ENCODE results near the gene IQGAP2.

Gene IQGAP2

DNA sequence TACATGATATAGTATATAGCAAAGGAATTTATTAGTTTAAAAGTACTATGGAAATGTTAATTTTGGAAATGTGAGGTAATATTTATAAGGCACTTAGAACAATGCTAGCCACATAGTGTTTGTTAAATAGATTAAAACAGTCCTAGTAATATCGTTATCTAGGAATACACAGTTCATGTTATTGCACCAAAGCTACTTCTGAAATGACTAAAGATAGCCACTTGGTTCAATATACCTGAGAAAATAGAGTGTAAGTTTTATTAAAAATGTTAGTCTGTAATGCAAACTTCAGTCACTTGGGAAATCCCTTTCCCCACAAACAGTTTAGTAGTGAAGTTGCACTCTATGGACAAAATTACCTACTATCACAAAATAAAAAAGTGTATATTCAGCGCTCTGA is 297.5 kb downstream of the IQGAP2 start:
- no peaks in the 10 kb centered on the region for H3K27me3 ChIP-seq (ENCODE audit: control insufficient read depth, low read length)

GRCh38 chr5:76701298-76701697 is 298.2 kb downstream of the IQGAP2 start:
- no peak overlapping the region for H3K4me2 ChIP-seq (ENCODE audit: low read length)

More for the DNA sequence above, 297.5 kb downstream of the IQGAP2 start:
- Histone ChIP-seq H3K4me3 (ENCODE audit: low read length) (no peak overlapping the region), H3F3A (ENCODE audit: control insufficient read depth, insufficient read depth) (peaks cover 3% of the 10 kb centered on the region; the same call in 1 of the 2 replicates), H4K20me1 (ENCODE audit: control insufficient read depth, insufficient read depth, low read depth, low read length) (no peaks in the 10 kb centered on the region), H3K9me2 (replicated peaks; ENCODE audit: control insufficient read depth, low read length) (no peaks in the 10 kb centered on the region), H3K36me3 (ENCODE audit: control insufficient read depth, low read length) (peaks cover 34% of the 10 kb centered on the region), H3K9me3 (ENCODE audit: control insufficient read depth, insufficient read depth, low read length) (no peaks in the 10 kb centered on the region), H3K4me1 (ENCODE audit: control insufficient read depth, low read length) (peaks cover 9% of the 10 kb centered on the region), H3K4me2 (ENCODE audit: low read length) (no peak overlapping the region), H3K79me2 (ENCODE audit: control insufficient read depth, low read length) (no peaks in the 10 kb centered on the region), H3K27ac (ENCODE audit: low read depth, low read length) (no peak overlapping the region)
- TF ChIP-seq EZH2phosphoT487 (IDR thresholded peaks at IDR 0.05; ENCODE audit: borderline replicate concordance, low read length) = no peak
- no peak for TF ChIP-seq CTCF (IDR thresholded peaks at IDR 0.05; ENCODE audit: low read depth, low read length, poor library complexity, severe bottlenecking)

DNA sequence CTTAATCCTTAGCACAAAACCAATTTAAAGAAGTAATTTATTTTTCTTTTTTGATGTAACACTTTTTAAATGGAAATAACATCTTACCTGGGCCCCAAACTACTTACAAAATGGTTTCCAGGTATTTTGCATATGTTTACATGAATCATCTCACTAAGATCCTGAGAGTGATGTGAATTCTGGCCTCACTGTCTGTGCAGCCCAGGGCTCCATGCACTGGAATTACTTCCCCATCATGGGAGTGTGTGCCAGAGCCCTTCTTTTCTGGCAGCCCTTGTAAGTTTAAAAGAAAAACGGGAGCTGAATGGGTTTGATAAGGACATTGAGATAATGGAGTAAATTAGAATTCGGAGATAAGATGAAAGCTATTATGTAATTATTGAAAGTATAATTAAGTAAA is 300.6 kb downstream of the IQGAP2 start:
- Histone ChIP-seq H3K4me1 (ENCODE audit: control insufficient read depth, low read length) (no peaks in the 10 kb centered on the region), H3K79me2 (ENCODE audit: control insufficient read depth, low read length) (no peaks in the 10 kb centered on the region), H3K27me3 (ENCODE audit: control insufficient read depth, low read length) (no peaks in the 10 kb centered on the region), H3K4me3 (ENCODE audit: low read length) (no peak overlapping the region), H4K20me1 (ENCODE audit: control insufficient read depth, insufficient read depth, low read depth, low read length) (no peaks in the 10 kb centered on the region), H3F3A (ENCODE audit: control insufficient read depth, insufficient read depth) (no peaks in the 10 kb centered on the region), H3K36me3 (ENCODE audit: control insufficient read depth, low read length) (peaks cover 19% of the 10 kb centered on the region), H3K9me3 (ENCODE audit: control insufficient read depth, insufficient read depth, low read length) (no peaks in the 10 kb centered on the region), H3K9me2 (replicated peaks; ENCODE audit: control insufficient read depth, low read length) (no peaks in the 10 kb centered on the region), H3K27ac (ENCODE audit: low read depth, low read length) (no peak overlapping the region), H3K4me2 (ENCODE audit: low read length) (no peak overlapping the region)
- TF ChIP-seq EZH2phosphoT487 (IDR thresholded peaks at IDR 0.05; ENCODE audit: borderline replicate concordance, low read length) (no peak), CTCF (IDR thresholded peaks at IDR 0.05; ENCODE audit: low read depth, low read length, poor library complexity, severe bottlenecking) (no peak)

More at GRCh38 chr5:76701298-76701697, 298.2 kb downstream of the IQGAP2 start:
- Histone ChIP-seq H3K4me3 (ENCODE audit: low read length) (no peak overlapping the region), H4K20me1 (ENCODE audit: control insufficient read depth, insufficient read depth, low read depth, low read length) (no peaks in the 10 kb centered on the region), H3K4me1 (ENCODE audit: control insufficient read depth, low read length) (peaks cover 3% of the 10 kb centered on the region), H3K9me2 (replicated peaks; ENCODE audit: control insufficient read depth, low read length) (no peaks in the 10 kb centered on the region), H3K27me3 (ENCODE audit: control insufficient read depth, low read length) (no peaks in the 10 kb centered on the region), H3K36me3 (ENCODE audit: control insufficient read depth, low read length) (peaks cover 30% of the 10 kb centered on the region), H3F3A (ENCODE audit: control insufficient read depth, insufficient read depth) (no peaks in the 10 kb centered on the region), H3K9me3 (ENCODE audit: control insufficient read depth, insufficient read depth, low read length) (no peaks in the 10 kb centered on the region), H3K27ac (ENCODE audit: low read depth, low read length) (no peak overlapping the region), H3K79me2 (ENCODE audit: control insufficient read depth, low read length) (no peaks in the 10 kb centered on the region)
- TF ChIP-seq EZH2phosphoT487 (IDR thresholded peaks at IDR 0.05; ENCODE audit: borderline replicate concordance, low read length) (no peak), CTCF (IDR thresholded peaks at IDR 0.05; ENCODE audit: low read depth, low read length, poor library complexity, severe bottlenecking) (no peak)

All from DOHH2 (cell line).